PC-9 (cell line): ENCODE data around the gene WDR88. TPM values are rescaled to one million over a fixed set of nuclear protein-coding genes. Genes with fewer than 3 reads are reported as not detected.
"Not testable (repeated sequence)": the region's sequence is repeated elsewhere in the genome, so short reads cannot be mapped to it uniquely, and the experiment has no call there.

Source experiments
- BruUV-seq: library from RNA; stranded (reverse); fragments of 400-500 nt; replicated peaks from 2 replicates; lab custom pipeline; 2021; lab: Mats Ljungman, UMichigan
- CTCF ChIA-PET: fragments of 300-600 bp; sonication (Branson Sonifier 250); formaldehyde crosslinking; loops from one replicate; lab custom pipeline; 2022; ENCODE audit warnings: antibody characterized with exemption; lab: Charles Lee
- POLR2A ChIA-PET: fragments of 300-600 bp; sonication (Branson Sonifier 250); formaldehyde crosslinking; loops from one replicate; lab custom pipeline; 2022; ENCODE audit warnings: antibody characterized with exemption; ENCODE audit not compliant: unreplicated experiment; lab: Charles Lee
- DNase-seq, 2 experiments: peaks; one replicate each; pipeline versions ENCODE4 v3.0.0 to v3.0.0-alpha.2; 2015 to 2022; ENCODE audit warnings: mixed read lengths in 1 of 2
- H2AFZ ChIP-seq: fragments of 200-600 bp; sonication (generic); 2 replicates; pipeline ENCODE4 v1.8.1; 2017; ENCODE audit warnings: antibody characterized with exemption
- H3F3A ChIP-seq: fragments of 200-600 bp; sonication (generic); 2 replicates; pipeline ENCODE4 v1.8.1; 2017; ENCODE audit warnings: antibody characterized with exemption, mild to moderate bottlenecking, low read depth; ENCODE audit not compliant: insufficient read depth
- H3K27ac ChIP-seq: fragments of 200-600 bp; sonication (generic); 2 replicates; pipeline ENCODE4 v1.6.1; 2016; ENCODE audit warnings: mixed run types
- H3K27me3 ChIP-seq: fragments of 200-600 bp; sonication (generic); 2 replicates; pipeline ENCODE4 v1.6.1; 2016; ENCODE audit warnings: low read depth, mixed run types; ENCODE audit not compliant: insufficient read depth
- H3K36me3 ChIP-seq: fragments of 200-600 bp; sonication (generic); 2 replicates; pipeline ENCODE4 v1.6.1; 2016; ENCODE audit warnings: low read depth, mixed run types
- H3K4me1 ChIP-seq: fragments of 200-600 bp; sonication (generic); replicated peaks from 2 replicates; pipeline ENCODE4 v1.6.1; 2016; ENCODE audit warnings: mixed run types; ENCODE audit not compliant: insufficient read depth
- H3K4me2 ChIP-seq: fragments of 200-600 bp; sonication (generic); 2 replicates; pipeline ENCODE4 v1.6.1; 2017; ENCODE audit warnings: mixed run types
- H3K4me3 ChIP-seq: fragments of 200-600 bp; sonication (generic); 2 replicates; pipeline ENCODE4 v1.6.1; 2016; ENCODE audit warnings: mixed run types
- H3K79me2 ChIP-seq: fragments of 200-600 bp; sonication (generic); 2 replicates; pipeline ENCODE4 v1.6.1; 2017; ENCODE audit warnings: low read depth, mixed run types
- H3K9me2 ChIP-seq: fragments of 200-600 bp; sonication (generic); 2 replicates; pipeline ENCODE4 v1.8.1; 2017; ENCODE audit warnings: mild to moderate bottlenecking; ENCODE audit not compliant: insufficient read depth
- H3K9me3 ChIP-seq: fragments of 200-600 bp; sonication (generic); 2 replicates; pipeline ENCODE4 v1.8.1; 2016; ENCODE audit warnings: low read depth; ENCODE audit not compliant: insufficient read depth
- H4K20me1 ChIP-seq: fragments of 200-600 bp; sonication (generic); 2 replicates; pipeline ENCODE4 v1.8.1; 2017; ENCODE audit not compliant: insufficient read depth
- EZH2 ChIP-seq: fragments of 200-600 bp; sonication (generic); IDR thresholded peaks from 2 replicates; pipeline ENCODE4 v1.8.0; 2017; ENCODE audit warnings: antibody characterized with exemption, low read depth
- intact Hi-C: fragments of 100-400 bp; cut with micrococcal nuclease; formaldehyde crosslinking; loops from one replicate; pipeline ENCODE4 v1.10.0; 2022; ENCODE audit not compliant: unreplicated experiment
- total RNA-seq: library from RNA; stranded (reverse); gene quantifications from 2 replicates; pipeline ENCODE4 v1.2.3, GENCODE V29; 2021
- TF ChIP-seq, protein P1 (sequence below): fragments of 200-600 bp; sonication (generic); conservative IDR thresholded peaks from 2 replicates; pipeline ENCODE4 v1.6.1; 2017; ENCODE audit warnings: mixed run types, antibody characterized with exemption, mild to moderate bottlenecking, moderate library complexity

WDR88 gene
- total RNA-seq, 1 experiment from 2014 or later: 0.59 TPM

DNA sequence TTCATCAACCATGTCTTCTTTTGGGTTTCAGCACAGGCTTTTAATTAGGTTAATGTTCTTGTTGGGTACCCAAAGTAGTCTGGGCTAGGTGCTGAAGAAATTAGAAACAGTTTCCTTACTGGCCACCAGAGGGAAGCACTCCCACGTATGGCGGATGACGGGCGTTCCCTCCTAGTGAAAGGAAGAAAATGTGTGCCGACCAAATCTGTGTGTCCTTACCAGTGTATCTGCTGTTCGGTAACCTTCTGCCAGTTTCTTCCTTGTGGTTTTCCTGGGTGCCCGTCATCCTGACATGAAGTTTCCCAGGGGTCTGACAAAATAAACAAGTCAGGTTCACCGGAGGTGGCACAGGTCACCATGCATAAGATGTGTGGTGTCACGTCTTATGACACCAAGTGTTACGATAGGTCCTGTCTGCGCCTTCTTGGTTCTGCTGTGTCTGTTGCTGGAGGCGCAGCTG, 6.0 kb upstream of the WDR88 start:
- peak; percentile 45 to 48 for DNase-seq
- no peak overlapping the region for H2AFZ ChIP-seq
- H3K4me3 ChIP-seq: no peak overlapping the region
- ChIA-PET CTCF (interaction anchor here (0.7 to 1.0 kb wide), 3 partner anchors 58 to 72 kb away, joined by 4 to 5 read pairs (median 5); no protein-coding TSS in a partner anchor), POLR2A (interaction anchor here (0.6 kb wide), 1 partner anchor 58 kb away, joined by 5 read pairs; no protein-coding TSS in a partner anchor)
- no peaks in the 10 kb centered on the region for H3K79me2 ChIP-seq
- peaks cover 9% of the 10 kb centered on the region for H3F3A ChIP-seq
- no peaks in the 10 kb centered on the region for H3K4me1 ChIP-seq
- H3K36me3 ChIP-seq: no peaks in the 10 kb centered on the region
- no peaks in the 10 kb centered on the region for H3K9me2 ChIP-seq
- intact Hi-C loops: loop anchor here (1.0 to 5.0 kb wide), 3 partner anchors 58 to 646 kb away; no protein-coding TSS in a partner anchor
- TF ChIP-seq, protein P1, sequence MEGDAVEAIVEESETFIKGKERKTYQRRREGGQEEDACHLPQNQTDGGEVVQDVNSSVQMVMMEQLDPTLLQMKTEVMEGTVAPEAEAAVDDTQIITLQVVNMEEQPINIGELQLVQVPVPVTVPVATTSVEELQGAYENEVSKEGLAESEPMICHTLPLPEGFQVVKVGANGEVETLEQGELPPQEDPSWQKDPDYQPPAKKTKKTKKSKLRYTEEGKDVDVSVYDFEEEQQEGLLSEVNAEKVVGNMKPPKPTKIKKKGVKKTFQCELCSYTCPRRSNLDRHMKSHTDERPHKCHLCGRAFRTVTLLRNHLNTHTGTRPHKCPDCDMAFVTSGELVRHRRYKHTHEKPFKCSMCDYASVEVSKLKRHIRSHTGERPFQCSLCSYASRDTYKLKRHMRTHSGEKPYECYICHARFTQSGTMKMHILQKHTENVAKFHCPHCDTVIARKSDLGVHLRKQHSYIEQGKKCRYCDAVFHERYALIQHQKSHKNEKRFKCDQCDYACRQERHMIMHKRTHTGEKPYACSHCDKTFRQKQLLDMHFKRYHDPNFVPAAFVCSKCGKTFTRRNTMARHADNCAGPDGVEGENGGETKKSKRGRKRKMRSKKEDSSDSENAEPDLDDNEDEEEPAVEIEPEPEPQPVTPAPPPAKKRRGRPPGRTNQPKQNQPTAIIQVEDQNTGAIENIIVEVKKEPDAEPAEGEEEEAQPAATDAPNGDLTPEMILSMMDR: peak; percentile 86
- TF ChIP-seq EZH2: no peak
- H3K27me3 ChIP-seq: no peaks in the 10 kb centered on the region
- H4K20me1 ChIP-seq: no peaks in the 10 kb centered on the region
- no peak overlapping the region for H3K4me2 ChIP-seq
- no peaks in the 10 kb centered on the region for H3K9me3 ChIP-seq
- no TSS peak for BruUV-seq
- no peak overlapping the region for H3K27ac ChIP-seq

DNA sequence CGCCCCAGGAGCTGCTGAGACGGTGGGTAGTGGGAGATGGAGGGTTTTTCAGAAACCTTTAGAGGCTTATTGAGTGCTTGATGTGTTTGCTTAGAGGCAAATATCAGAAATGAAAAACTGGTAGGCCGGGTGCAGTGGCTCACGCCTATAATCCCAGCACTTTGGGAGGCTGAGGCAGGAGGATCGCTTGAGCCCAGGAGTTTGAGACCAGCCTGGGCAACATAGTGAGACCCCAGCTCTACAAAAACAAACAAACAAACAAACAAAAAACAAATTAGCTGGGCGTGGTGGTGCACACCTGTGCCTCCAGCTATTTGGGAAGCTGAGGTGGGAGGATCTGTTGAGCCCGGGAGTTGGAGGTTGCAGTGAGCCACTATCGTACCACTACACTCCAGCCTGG, 5.2 kb upstream of the WDR88 start:
- H3K36me3 ChIP-seq, POLR2A ChIA-PET, H3K4me3 ChIP-seq, BruUV-seq, H3K4me1 ChIP-seq, H4K20me1 ChIP-seq, H3K27ac ChIP-seq, H3K9me2 ChIP-seq, H3K79me2 ChIP-seq, H3K9me3 ChIP-seq, CTCF ChIA-PET, H3K4me2 ChIP-seq, H3K27me3 ChIP-seq, H2AFZ ChIP-seq, H3F3A ChIP-seq, DNase-seq: not testable (repeated sequence)
- intact Hi-C loops: loop anchor here (1.0 to 5.0 kb wide), 3 partner anchors 58 to 646 kb away; no protein-coding TSS in a partner anchor

DNA sequence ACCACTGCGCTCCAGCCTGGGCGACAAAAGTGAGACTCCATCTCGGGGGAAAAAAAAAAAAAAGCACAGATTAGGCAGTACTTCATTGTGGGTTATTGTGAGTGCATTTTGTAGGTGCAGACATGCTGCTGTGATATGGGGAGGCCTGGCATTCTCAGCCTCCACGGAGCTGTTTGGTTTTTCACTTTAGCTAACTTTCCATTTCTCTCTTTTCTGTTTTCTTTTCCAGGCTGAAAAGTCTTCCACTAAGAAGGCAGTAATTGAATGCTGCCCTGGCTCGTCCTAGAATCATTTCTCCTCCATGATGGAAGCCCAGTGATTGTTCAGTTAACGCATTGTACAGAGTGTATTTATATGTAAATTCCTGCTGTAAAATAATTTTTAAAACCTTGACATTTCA, 2.0 kb upstream of the WDR88 start:
- Histone ChIP-seq H3K27me3 (no peaks in the 10 kb centered on the region), H3K4me1 (no peaks in the 10 kb centered on the region), H3K9me2 (no peaks in the 10 kb centered on the region), H3K36me3 (no peaks in the 10 kb centered on the region), H3F3A (peaks cover 12% of the 10 kb centered on the region), H3K4me2 (no peak overlapping the region), H4K20me1 (no peaks in the 10 kb centered on the region), H2AFZ (no peak overlapping the region), H3K4me3 (no peak overlapping the region), H3K27ac (no peak overlapping the region), H3K79me2 (no peaks in the 10 kb centered on the region), H3K9me3 (no peaks in the 10 kb centered on the region)
- CTCF ChIA-PET: no interaction called here
- POLR2A ChIA-PET: no interaction called here
- no peak for DNase-seq
- intact Hi-C loops: loop anchor here (5.0 kb wide), 2 partner anchors 277 to 642 kb away; no protein-coding TSS in a partner anchor
- TF ChIP-seq, protein P1: no peak
- TF ChIP-seq EZH2: no peak
- BruUV-seq: no TSS peak

DNA sequence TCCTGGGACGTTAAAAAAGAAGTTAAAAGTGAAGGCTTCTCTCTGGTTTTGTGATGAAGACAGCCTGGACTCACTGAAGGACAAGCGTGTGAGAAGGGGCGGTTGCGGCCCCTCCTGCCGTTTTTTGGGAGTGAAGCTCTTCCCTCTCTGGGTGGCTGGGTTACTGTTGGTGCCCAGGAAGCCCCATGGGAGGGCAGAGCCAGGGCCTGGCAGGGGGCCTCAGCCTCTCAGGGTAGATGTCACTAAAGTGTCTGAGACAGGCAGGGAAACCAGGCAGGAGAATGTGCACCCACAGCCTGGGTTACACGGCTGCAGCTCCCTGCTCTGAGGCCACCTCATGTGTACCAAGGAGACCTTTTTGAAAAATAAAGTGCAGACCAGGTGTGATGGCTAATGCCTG, 1.5 kb upstream of the WDR88 start:
- intact Hi-C loops: no loop called here
- no peak for TF ChIP-seq EZH2
- TF ChIP-seq, protein P1: no peak
- no peaks in the 10 kb centered on the region for H3K79me2 ChIP-seq
- no peaks in the 10 kb centered on the region for H3K27me3 ChIP-seq
- no peaks in the 10 kb centered on the region for H3K36me3 ChIP-seq
- DNase-seq: no peak
- no peaks in the 10 kb centered on the region for H3K9me3 ChIP-seq
- H3K4me3 ChIP-seq: no peak overlapping the region
- peaks cover 7% of the 10 kb centered on the region for H3F3A ChIP-seq
- ChIA-PET CTCF (no interaction called here), POLR2A (no interaction called here)
- no peaks in the 10 kb centered on the region for H3K4me1 ChIP-seq
- no peak overlapping the region for H3K4me2 ChIP-seq
- no peak overlapping the region for H3K27ac ChIP-seq
- H3K9me2 ChIP-seq: no peaks in the 10 kb centered on the region
- H4K20me1 ChIP-seq: no peaks in the 10 kb centered on the region
- BruUV-seq: no TSS peak
- no peak overlapping the region for H2AFZ ChIP-seq
